Measurements from ENCODE around the gene SCNN1G. TPM values are rescaled to one million over a fixed set of nuclear protein-coding genes. Genes with fewer than 3 reads are reported as not detected.

Gene SCNN1G
- total RNA-seq, 1 experiment from 2014 or later: not detected

DNA sequence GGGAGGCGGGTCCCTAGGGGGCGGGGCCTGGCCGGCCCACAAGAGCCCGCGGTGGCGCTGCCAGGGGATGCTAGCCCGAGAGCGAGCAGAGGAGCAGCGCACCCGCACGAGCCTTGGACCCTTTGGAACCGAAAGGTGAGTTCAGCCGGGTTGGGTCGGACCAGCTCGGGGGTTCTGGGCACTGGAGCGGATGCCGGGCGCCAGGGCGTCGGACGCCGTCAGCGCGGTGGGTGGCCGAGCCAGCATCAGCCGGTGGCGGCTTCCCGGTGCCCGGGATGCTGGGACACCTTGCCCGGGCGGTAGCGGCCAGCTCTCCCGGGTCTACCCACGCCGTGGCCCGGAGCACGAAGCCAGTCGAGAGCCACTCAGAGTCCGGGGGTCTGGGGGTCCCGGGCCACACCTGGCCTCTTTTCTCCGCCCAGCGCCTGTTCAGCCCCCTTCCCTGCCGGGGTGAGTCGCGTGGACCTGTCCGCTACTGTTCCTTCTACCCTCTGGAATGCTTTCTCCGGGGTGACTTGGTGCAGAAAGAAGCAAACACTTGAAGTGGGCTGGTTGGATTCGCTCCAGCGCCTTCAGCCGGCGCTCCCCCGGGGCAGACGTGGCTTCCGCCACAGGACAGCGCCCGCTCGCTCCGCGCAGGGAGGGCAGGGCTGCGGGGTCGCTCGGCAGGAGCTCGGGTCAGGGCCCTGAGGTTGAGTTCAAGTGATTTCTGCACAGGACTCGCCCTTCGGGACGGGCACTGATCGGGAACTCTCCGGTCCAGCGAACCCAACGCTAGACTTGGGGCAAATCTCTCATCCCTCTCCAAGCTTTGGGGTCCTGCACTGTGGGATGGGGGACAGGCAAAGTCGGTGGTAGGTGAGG, at the start of gene SCNN1G (continued):
- TF ChIP-seq ZNF274 (IDR thresholded peaks at IDR 0.05; ENCODE audit: low read depth, low read length): no peak
- no peak for TF ChIP-seq EGR1 (IDR thresholded peaks at IDR 0.05; ENCODE audit: low read depth)

DNA sequence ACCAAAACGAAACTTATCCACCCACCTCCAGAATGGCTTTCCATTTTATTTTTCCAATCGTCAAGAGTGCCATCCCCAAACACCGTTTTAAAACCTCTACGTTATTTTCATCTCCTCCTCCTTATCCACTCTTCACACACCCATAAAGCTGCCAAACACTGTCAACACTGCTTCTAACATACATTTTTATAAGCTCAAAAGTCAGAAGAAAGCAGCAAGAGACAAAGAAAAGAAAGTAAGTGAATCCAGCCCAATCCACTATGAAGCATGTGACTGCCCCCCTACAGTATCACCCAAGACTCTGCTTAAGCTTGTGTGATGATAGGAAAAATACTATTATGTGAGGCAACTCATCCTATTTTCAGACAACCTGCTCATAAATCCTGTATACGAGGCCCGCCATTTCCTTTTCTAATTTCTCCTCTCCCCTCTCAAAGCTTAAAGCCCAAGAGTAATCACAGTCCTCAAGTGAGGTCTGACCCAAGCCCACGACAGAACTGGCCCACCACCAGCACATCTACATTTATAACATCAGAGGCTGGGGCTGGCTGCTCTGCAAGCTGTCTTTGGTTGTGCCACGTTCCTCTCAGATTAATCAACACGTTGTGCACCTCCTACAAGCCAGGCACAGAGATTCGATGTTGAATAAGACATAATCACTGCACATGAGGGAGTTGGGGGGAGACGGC, 49.6 kb upstream of the SCNN1G start:
- Histone ChIP-seq H3K79me2 (ENCODE audit: insufficient read depth, low read length) (peaks cover 99% of the 10 kb centered on the region), H3K4me2 (ENCODE audit: low read length) (no peak overlapping the region), H3K36me3 (ENCODE audit: control insufficient read depth in 1 of 2, insufficient read depth in 2 of 2, low read length in 2 of 2) (no peaks in the 10 kb centered on the region), H2AFZ (ENCODE audit: low read depth, low read length, poor library complexity, severe bottlenecking) (no peak overlapping the region), H3K9me2 (ENCODE audit: insufficient read depth) (no peaks in the 10 kb centered on the region), H3K9me3 (ENCODE audit: control insufficient read depth in 1 of 2, insufficient read depth in 1 of 2, low read depth in 1 of 2, low read length in 2 of 2) (no peaks in the 10 kb centered on the region), H3K4me1 (ENCODE audit: control insufficient read depth in 1 of 2, insufficient read depth in 2 of 2, low read length in 2 of 2) (no peaks in the 10 kb centered on the region), H3K27me3 (ENCODE audit: insufficient read depth, low read length) (no peaks in the 10 kb centered on the region), H3K4me3 (replicated peaks in 1 of 2; ENCODE audit: low read depth in 1 of 2, low read length in 2 of 2) (no peak overlapping the region), H4K20me1 (ENCODE audit: insufficient read depth) (peaks cover 4% of the 10 kb centered on the region), H3K27ac (ENCODE audit: low read depth, low read length) (no peak overlapping the region), H3K9ac (ENCODE audit: low read length) (no peak overlapping the region)
- DNase-seq (ENCODE audit: low read depth, low spot score) (no peak), ATAC-seq (no peak)
- POLR2A ChIA-PET: no interaction called here
- RAD21 ChIA-PET (ENCODE audit: low non-redundant PET in 1 of 2, low total read pairs in 2 of 2, uncharacterized antibody in 2 of 2, unreplicated experiment in 2 of 2): no interaction called here
- BruUV-seq (replicated peaks): no TSS peak
- intact Hi-C loops (cut with micrococcal nuclease): no loop called here
- CTCF ChIA-PET: no interaction called here
- TF ChIP-seq POLR2AphosphoS5 (IDR thresholded peaks at IDR 0.05; ENCODE audit: low read depth, low read length) (no peak), EGR1 (IDR thresholded peaks at IDR 0.05; ENCODE audit: low read depth) (no peak), SIN3A (IDR thresholded peaks at IDR 0.05; ENCODE audit: low read depth) (no peak), ZFX (IDR thresholded peaks at IDR 0.05) (no peak), ZNF274 (IDR thresholded peaks at IDR 0.05; ENCODE audit: low read depth, low read length) (no peak), CEBPB (IDR thresholded peaks at IDR 0.05; ENCODE audit: low read depth) (no peak), SP1 (IDR thresholded peaks at IDR 0.05; ENCODE audit: low read depth) (no peak), JUND (IDR thresholded peaks at IDR 0.05) (no peak), EZH2phosphoT487 (IDR thresholded peaks at IDR 0.05; ENCODE audit: borderline replicate concordance) (no peak), FOSL1 (IDR thresholded peaks at IDR 0.05; ENCODE audit: low read depth) (no peak), ELF1 (IDR thresholded peaks at IDR 0.05; ENCODE audit: borderline replicate concordance, low read depth) (no peak), TCF7L2 (IDR thresholded peaks at IDR 0.05; ENCODE audit: borderline replicate concordance, extremely low read depth, insufficient read depth, insufficient read length) (no peak)
- TF ChIP-seq, protein P1, sequence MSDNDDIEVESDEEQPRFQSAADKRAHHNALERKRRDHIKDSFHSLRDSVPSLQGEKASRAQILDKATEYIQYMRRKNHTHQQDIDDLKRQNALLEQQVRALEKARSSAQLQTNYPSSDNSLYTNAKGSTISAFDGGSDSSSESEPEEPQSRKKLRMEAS (IDR thresholded peaks at IDR 0.05): no peak
- TF ChIP-seq, protein P2, sequence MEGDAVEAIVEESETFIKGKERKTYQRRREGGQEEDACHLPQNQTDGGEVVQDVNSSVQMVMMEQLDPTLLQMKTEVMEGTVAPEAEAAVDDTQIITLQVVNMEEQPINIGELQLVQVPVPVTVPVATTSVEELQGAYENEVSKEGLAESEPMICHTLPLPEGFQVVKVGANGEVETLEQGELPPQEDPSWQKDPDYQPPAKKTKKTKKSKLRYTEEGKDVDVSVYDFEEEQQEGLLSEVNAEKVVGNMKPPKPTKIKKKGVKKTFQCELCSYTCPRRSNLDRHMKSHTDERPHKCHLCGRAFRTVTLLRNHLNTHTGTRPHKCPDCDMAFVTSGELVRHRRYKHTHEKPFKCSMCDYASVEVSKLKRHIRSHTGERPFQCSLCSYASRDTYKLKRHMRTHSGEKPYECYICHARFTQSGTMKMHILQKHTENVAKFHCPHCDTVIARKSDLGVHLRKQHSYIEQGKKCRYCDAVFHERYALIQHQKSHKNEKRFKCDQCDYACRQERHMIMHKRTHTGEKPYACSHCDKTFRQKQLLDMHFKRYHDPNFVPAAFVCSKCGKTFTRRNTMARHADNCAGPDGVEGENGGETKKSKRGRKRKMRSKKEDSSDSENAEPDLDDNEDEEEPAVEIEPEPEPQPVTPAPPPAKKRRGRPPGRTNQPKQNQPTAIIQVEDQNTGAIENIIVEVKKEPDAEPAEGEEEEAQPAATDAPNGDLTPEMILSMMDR (IDR thresholded peaks at IDR 0.05 in 2 of 3, conservative IDR thresholded peaks at IDR 0.05 in 1 of 3; ENCODE audit: borderline replicate concordance in 1 of 3, insufficient read depth in 1 of 3, low read depth in 2 of 3, low read length in 2 of 3): no peak
- TF ChIP-seq, protein P3, sequence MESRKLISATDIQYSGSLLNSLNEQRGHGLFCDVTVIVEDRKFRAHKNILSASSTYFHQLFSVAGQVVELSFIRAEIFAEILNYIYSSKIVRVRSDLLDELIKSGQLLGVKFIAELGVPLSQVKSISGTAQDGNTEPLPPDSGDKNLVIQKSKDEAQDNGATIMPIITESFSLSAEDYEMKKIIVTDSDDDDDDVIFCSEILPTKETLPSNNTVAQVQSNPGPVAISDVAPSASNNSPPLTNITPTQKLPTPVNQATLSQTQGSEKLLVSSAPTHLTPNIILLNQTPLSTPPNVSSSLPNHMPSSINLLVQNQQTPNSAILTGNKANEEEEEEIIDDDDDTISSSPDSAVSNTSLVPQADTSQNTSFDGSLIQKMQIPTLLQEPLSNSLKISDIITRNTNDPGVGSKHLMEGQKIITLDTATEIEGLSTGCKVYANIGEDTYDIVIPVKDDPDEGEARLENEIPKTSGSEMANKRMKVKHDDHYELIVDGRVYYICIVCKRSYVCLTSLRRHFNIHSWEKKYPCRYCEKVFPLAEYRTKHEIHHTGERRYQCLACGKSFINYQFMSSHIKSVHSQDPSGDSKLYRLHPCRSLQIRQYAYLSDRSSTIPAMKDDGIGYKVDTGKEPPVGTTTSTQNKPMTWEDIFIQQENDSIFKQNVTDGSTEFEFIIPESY (IDR thresholded peaks at IDR 0.05; ENCODE audit: extremely low read depth, insufficient replicate concordance, low read length): no peak
- TF ChIP-seq, protein P4, sequence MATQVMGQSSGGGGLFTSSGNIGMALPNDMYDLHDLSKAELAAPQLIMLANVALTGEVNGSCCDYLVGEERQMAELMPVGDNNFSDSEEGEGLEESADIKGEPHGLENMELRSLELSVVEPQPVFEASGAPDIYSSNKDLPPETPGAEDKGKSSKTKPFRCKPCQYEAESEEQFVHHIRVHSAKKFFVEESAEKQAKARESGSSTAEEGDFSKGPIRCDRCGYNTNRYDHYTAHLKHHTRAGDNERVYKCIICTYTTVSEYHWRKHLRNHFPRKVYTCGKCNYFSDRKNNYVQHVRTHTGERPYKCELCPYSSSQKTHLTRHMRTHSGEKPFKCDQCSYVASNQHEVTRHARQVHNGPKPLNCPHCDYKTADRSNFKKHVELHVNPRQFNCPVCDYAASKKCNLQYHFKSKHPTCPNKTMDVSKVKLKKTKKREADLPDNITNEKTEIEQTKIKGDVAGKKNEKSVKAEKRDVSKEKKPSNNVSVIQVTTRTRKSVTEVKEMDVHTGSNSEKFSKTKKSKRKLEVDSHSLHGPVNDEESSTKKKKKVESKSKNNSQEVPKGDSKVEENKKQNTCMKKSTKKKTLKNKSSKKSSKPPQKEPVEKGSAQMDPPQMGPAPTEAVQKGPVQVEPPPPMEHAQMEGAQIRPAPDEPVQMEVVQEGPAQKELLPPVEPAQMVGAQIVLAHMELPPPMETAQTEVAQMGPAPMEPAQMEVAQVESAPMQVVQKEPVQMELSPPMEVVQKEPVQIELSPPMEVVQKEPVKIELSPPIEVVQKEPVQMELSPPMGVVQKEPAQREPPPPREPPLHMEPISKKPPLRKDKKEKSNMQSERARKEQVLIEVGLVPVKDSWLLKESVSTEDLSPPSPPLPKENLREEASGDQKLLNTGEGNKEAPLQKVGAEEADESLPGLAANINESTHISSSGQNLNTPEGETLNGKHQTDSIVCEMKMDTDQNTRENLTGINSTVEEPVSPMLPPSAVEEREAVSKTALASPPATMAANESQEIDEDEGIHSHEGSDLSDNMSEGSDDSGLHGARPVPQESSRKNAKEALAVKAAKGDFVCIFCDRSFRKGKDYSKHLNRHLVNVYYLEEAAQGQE (IDR thresholded peaks at IDR 0.05; ENCODE audit: low read depth): no peak

All from HCT116 (cell line).